GM21825 (cell line): ENCODE results near the gene LZTS3.
"Not testable (repeated sequence)": the region's sequence is repeated elsewhere in the genome, so short reads cannot be mapped to it uniquely, and the experiment has no call there.

Source experiments
- ATAC-seq: cut with Tn5 transposase; IDR thresholded peaks from one replicate; pipeline ENCODE4 v1.9.1; 2021; ENCODE audit warnings: mild to moderate bottlenecking, moderate library complexity; ENCODE audit not compliant: unreplicated experiment

LZTS3 gene

GRCh38 chr20:3172933-3173609 is at the start of gene LZTS3:
Gene LZTS3 (minus strand): TSS chr20:3173549. CDS start chr20:3167163, 6,386 bp downstream.
- peak; percentile 88 for ATAC-seq

GRCh38 chr20:3221398-3222226 is 48.3 kb upstream of the LZTS3 start:
- no peak for ATAC-seq

GRCh38 chr20:3218307-3218988 is 45.1 kb upstream of the LZTS3 start:
- ATAC-seq, result no peak

GRCh38 chr20:3215359-3215917 is 42.1 kb upstream of the LZTS3 start:
- not testable (repeated sequence) for ATAC-seq

- ATAC-seq, result no peak
These were observed 39.9 kb upstream of the LZTS3 start for GRCh38 chr20:3213226-3213625.

GRCh38 chr20:3210346-3210745 is 37.0 kb upstream of the LZTS3 start:
- no peak for ATAC-seq

- ATAC-seq, result no peak
These were observed 36.6 kb upstream of the LZTS3 start for GRCh38 chr20:3209946-3210317.

- no peak for ATAC-seq
These were observed 36.1 kb upstream of the LZTS3 start, which contains the start of gene ITPA for GRCh38 chr20:3209257-3209945. Gene ITPA (plus strand): TSS chr20:3209498. CDS start chr20:3209552, 54 bp downstream.

- no peak for ATAC-seq
These were observed 35.5 kb upstream of the LZTS3 start for GRCh38 chr20:3208786-3209256.

- ATAC-seq, result peak; percentile 80
These were observed 30.9 kb upstream of the LZTS3 start, which contains the start of gene DDRGK1 for GRCh38 chr20:3204124-3204794. Gene DDRGK1 (minus strand): TSS chr20:3204682. CDS start chr20:3204627, 55 bp downstream.

- peak; percentile 7 for ATAC-seq
These were observed 30.2 kb upstream of the LZTS3 start for GRCh38 chr20:3203315-3204123.

GRCh38 chr20:3202965-3203314 is 29.6 kb upstream of the LZTS3 start:
- no peak for ATAC-seq

GRCh38 chr20:3199976-3200755 is 26.8 kb upstream of the LZTS3 start:
- ATAC-seq, result no peak

- ATAC-seq, result no peak
These were observed 25.9 kb upstream of the LZTS3 start for GRCh38 chr20:3199206-3199605.

- no peak for ATAC-seq
These were observed 22.4 kb upstream of the LZTS3 start for GRCh38 chr20:3195590-3196237.

GRCh38 chr20:3194617-3195280 is 21.4 kb upstream of the LZTS3 start:
- ATAC-seq, result no peak
